Measurements from ENCODE around the gene SCAPER.
"Not testable (repeated sequence)": the region's sequence is repeated elsewhere in the genome, so short reads cannot be mapped to it uniquely, and the experiment has no call there.

Gene SCAPER

GRCh38 chr15:76904461-76905012 is 603 bp downstream of the SCAPER start:
- no peak for DNase-seq

GRCh38 chr15:76903251-76903681 is 1.9 kb downstream of the SCAPER start:
- peak; percentile 42 for DNase-seq

GRCh38 chr15:76901965-76902364 is 3.2 kb downstream of the SCAPER start:
- no peak for DNase-seq

GRCh38 chr15:76899931-76900310 is 5.2 kb downstream of the SCAPER start:
- DNase-seq = not testable (repeated sequence)

- not testable (repeated sequence) for DNase-seq
Observed at GRCh38 chr15:76899176-76899930, 5.8 kb downstream of the SCAPER start.

- DNase-seq = no peak
Observed at GRCh38 chr15:76898102-76898501, 7.0 kb downstream of the SCAPER start.

- no peak for DNase-seq
Observed at GRCh38 chr15:76894174-76894573, 11.0 kb downstream of the SCAPER start.

GRCh38 chr15:76892836-76893235 is 12.3 kb downstream of the SCAPER start:
- DNase-seq = not testable (repeated sequence)

- not testable (repeated sequence) for DNase-seq
Observed at GRCh38 chr15:76887280-76888141, 17.6 kb downstream of the SCAPER start.

- no peak for DNase-seq
Observed at GRCh38 chr15:76885212-76885611, 19.9 kb downstream of the SCAPER start.

GRCh38 chr15:76875911-76876310 is 29.2 kb downstream of the SCAPER start:
- DNase-seq = no peak

- not testable (repeated sequence) for DNase-seq
Observed at GRCh38 chr15:76873066-76873465, 32.1 kb downstream of the SCAPER start.

GRCh38 chr15:76871930-76872329 is 33.2 kb downstream of the SCAPER start:
- no peak for DNase-seq

GRCh38 chr15:76868740-76869139 is 36.4 kb downstream of the SCAPER start:
- DNase-seq = no peak

- peak; percentile 42 for DNase-seq
Observed at GRCh38 chr15:76866716-76867321, 38.3 kb downstream of the SCAPER start.

- no peak for DNase-seq
Observed at GRCh38 chr15:76866008-76866407, 39.1 kb downstream of the SCAPER start.

- DNase-seq = no peak
Observed at GRCh38 chr15:76865548-76865991, 39.6 kb downstream of the SCAPER start.

GRCh38 chr15:76864586-76864985 is 40.6 kb downstream of the SCAPER start:
- DNase-seq = no peak

- DNase-seq = no peak
Observed at GRCh38 chr15:76863693-76864092, 41.4 kb downstream of the SCAPER start.

- no peak for DNase-seq
Observed at GRCh38 chr15:76863123-76863522, 42.0 kb downstream of the SCAPER start.

- DNase-seq = no peak
Observed at GRCh38 chr15:76861815-76862397, 43.2 kb downstream of the SCAPER start.

GRCh38 chr15:76860201-76860600 is 44.9 kb downstream of the SCAPER start:
- DNase-seq = no peak

- not testable (repeated sequence) for DNase-seq
Observed at GRCh38 chr15:76850367-76850766, 54.8 kb downstream of the SCAPER start.
